Lung microvascular endothelial cell (primary cell): ENCODE data around the gene PCDHB10. TPM values are rescaled to one million over a fixed set of nuclear protein-coding genes. Genes with fewer than 3 reads are reported as not detected.

Experiments
- DNase-seq, 2 donors: peaks; one replicate each; pipeline versions ENCODE4 v3.0.0 to v3.0.0-alpha.2; 2010; ENCODE audit warnings: low read depth in 2 of 2
- total RNA-seq: library from RNA; depleted of rRNA; stranded (reverse); fragments of >200 nt; gene quantifications from 2 replicates; pipeline ENCODE4 v1.2.1, GENCODE V29; 2014

The PCDHB10 gene
- total RNA-seq, 1 donor from 2014 or later, result 1.8 TPM

GRCh38 chr5:141236516-141237313 lies 44.6 kb downstream of the PCDHB10 start:
- no peak for DNase-seq

GRCh38 chr5:141241496-141241895 lies 49.3 kb downstream of the PCDHB10 start:
- DNase-seq, result no peak

Other genes with a start within 250 kb of the PCDHB10 start
- 0.20 and 0.22 TPM in 2 replicates for gene PCDHAC2, start 225.9 kb upstream of the PCDHB10 start, total RNA-seq
- gene PCDHB1, start 141.0 kb upstream of the PCDHB10 start, total RNA-seq, result not detected in 2 replicates
- gene PCDHB2, start 97.7 kb upstream of the PCDHB10 start, total RNA-seq, result 1.3 and 2.2 TPM in 2 replicates
- 0.22 and 0.60 TPM in 2 replicates for gene PCDHB3, start 91.9 kb upstream of the PCDHB10 start, total RNA-seq
- 0.20 and 0.22 TPM in 2 replicates for gene PCDHB4, start 70.5 kb upstream of the PCDHB10 start, total RNA-seq
- 0.87 and 1.8 TPM in 2 replicates for gene PCDHB5, start 57.1 kb upstream of the PCDHB10 start, total RNA-seq
- gene PCDHB6, start 42.3 kb upstream of the PCDHB10 start, total RNA-seq, result under 0.01 and 0.20 TPM in 2 replicates
- gene PCDHB7, start 19.7 kb upstream of the PCDHB10 start, total RNA-seq, result 0.44 and 2.4 TPM in 2 replicates
- gene PCDHB8, start 14.6 kb upstream of the PCDHB10 start, total RNA-seq, result 0.40 and 0.44 TPM in 2 replicates
- gene PCDHB16, start 10.0 kb upstream of the PCDHB10 start, total RNA-seq, result 0.22 and 0.99 TPM in 2 replicates
- gene PCDHB9, start 5.2 kb upstream of the PCDHB10 start, total RNA-seq, result 0.22 and 0.40 TPM in 2 replicates
- 0.44 and 1.8 TPM in 2 replicates for gene PCDHB11, start 7.3 kb downstream of the PCDHB10 start, total RNA-seq
- 0.44 and 1.4 TPM in 2 replicates for gene PCDHB12, start 16.4 kb downstream of the PCDHB10 start, total RNA-seq
- 0.87 and 2.6 TPM in 2 replicates for gene PCDHB13, start 21.6 kb downstream of the PCDHB10 start, total RNA-seq
- 1.1 and 1.4 TPM in 2 replicates for gene PCDHB14, start 31.0 kb downstream of the PCDHB10 start, total RNA-seq
- 0.44 and 1.4 TPM in 2 replicates for gene PCDHB15, start 53.0 kb downstream of the PCDHB10 start, total RNA-seq
- under 0.01 and 0.20 TPM in 2 replicates for gene SLC25A2, start 111.7 kb downstream of the PCDHB10 start, total RNA-seq
- gene TAF7, start 128.4 kb downstream of the PCDHB10 start, total RNA-seq, result 56.7 and 63.5 TPM in 2 replicates
- gene PCDHGA1, start 138.2 kb downstream of the PCDHB10 start, total RNA-seq, result 0.40 and 0.44 TPM in 2 replicates
- gene PCDHGA2, start 146.4 kb downstream of the PCDHB10 start, total RNA-seq, result 0.65 and 0.79 TPM in 2 replicates
- gene PCDHGA3, start 151.5 kb downstream of the PCDHB10 start, total RNA-seq, result 0.40 and 0.44 TPM in 2 replicates
- 0.87 and 1.6 TPM in 2 replicates for gene PCDHGB1, start 157.7 kb downstream of the PCDHB10 start, total RNA-seq
- 2.0 TPM in 2 replicates for gene PCDHGA4, start 162.7 kb downstream of the PCDHB10 start, total RNA-seq
- gene PCDHGB2, start 167.6 kb downstream of the PCDHB10 start, total RNA-seq, result 1.3 and 1.4 TPM in 2 replicates
- gene PCDHGA5, start 171.8 kb downstream of the PCDHB10 start, total RNA-seq, result 0.44 and 0.60 TPM in 2 replicates
- 2.0 and 3.8 TPM in 2 replicates for gene PCDHGB3, start 177.9 kb downstream of the PCDHB10 start, total RNA-seq
- gene PCDHGA6, start 181.5 kb downstream of the PCDHB10 start, total RNA-seq, result 1.7 and 2.4 TPM in 2 replicates
- 0.65 and 0.99 TPM in 2 replicates for gene PCDHGA7, start 190.4 kb downstream of the PCDHB10 start, total RNA-seq
- gene PCDHGB4, start 195.3 kb downstream of the PCDHB10 start, total RNA-seq, result 8.3 and 10.1 TPM in 2 replicates
- gene PCDHGA8, start 200.3 kb downstream of the PCDHB10 start, total RNA-seq, result 1.1 and 1.2 TPM in 2 replicates
- gene PCDHGB5, start 205.6 kb downstream of the PCDHB10 start, total RNA-seq, result 7.4 and 9.5 TPM in 2 replicates
- 0.87 and 2.2 TPM in 2 replicates for gene PCDHGA9, start 210.4 kb downstream of the PCDHB10 start, total RNA-seq
- gene PCDHGB6, start 215.7 kb downstream of the PCDHB10 start, total RNA-seq, result 1.3 and 2.4 TPM in 2 replicates
- 2.6 and 5.0 TPM in 2 replicates for gene PCDHGA10, start 220.6 kb downstream of the PCDHB10 start, total RNA-seq
- gene PCDHGB7, start 225.3 kb downstream of the PCDHB10 start, total RNA-seq, result 4.1 and 6.2 TPM in 2 replicates
- gene PCDHGA11, start 228.7 kb downstream of the PCDHB10 start, total RNA-seq, result 4.1 and 4.4 TPM in 2 replicates
- gene PCDHGA12, start 238.2 kb downstream of the PCDHB10 start, total RNA-seq, result 1.8 and 2.8 TPM in 2 replicates